PC-9 (cell line): Measurements from ENCODE around the gene PAIP2. TPM values are rescaled to one million over a fixed set of nuclear protein-coding genes. Genes with fewer than 3 reads are reported as not detected.

ENCODE experiments used
- BruUV-seq: library from RNA; stranded (reverse); fragments of 400-500 nt; replicated peaks from 2 replicates; lab custom pipeline; 2021; lab: Mats Ljungman, UMichigan
- CTCF ChIA-PET: fragments of 300-600 bp; sonication (Branson Sonifier 250); formaldehyde crosslinking; loops from one replicate; lab custom pipeline; 2022; ENCODE audit warnings: antibody characterized with exemption; lab: Charles Lee
- POLR2A ChIA-PET: fragments of 300-600 bp; sonication (Branson Sonifier 250); formaldehyde crosslinking; loops from one replicate; lab custom pipeline; 2022; ENCODE audit warnings: antibody characterized with exemption; ENCODE audit not compliant: unreplicated experiment; lab: Charles Lee
- DNase-seq, 2 experiments: peaks; one replicate each; pipeline versions ENCODE4 v3.0.0 to v3.0.0-alpha.2; 2015 to 2022; ENCODE audit warnings: mixed read lengths in 1 of 2
- H2AFZ ChIP-seq: fragments of 200-600 bp; sonication (generic); 2 replicates; pipeline ENCODE4 v1.8.1; 2017; ENCODE audit warnings: antibody characterized with exemption
- H3F3A ChIP-seq: fragments of 200-600 bp; sonication (generic); 2 replicates; pipeline ENCODE4 v1.8.1; 2017; ENCODE audit warnings: antibody characterized with exemption, mild to moderate bottlenecking, low read depth; ENCODE audit not compliant: insufficient read depth
- H3K27ac ChIP-seq: fragments of 200-600 bp; sonication (generic); 2 replicates; pipeline ENCODE4 v1.6.1; 2016; ENCODE audit warnings: mixed run types
- H3K27me3 ChIP-seq: fragments of 200-600 bp; sonication (generic); 2 replicates; pipeline ENCODE4 v1.6.1; 2016; ENCODE audit warnings: low read depth, mixed run types; ENCODE audit not compliant: insufficient read depth
- H3K36me3 ChIP-seq: fragments of 200-600 bp; sonication (generic); 2 replicates; pipeline ENCODE4 v1.6.1; 2016; ENCODE audit warnings: low read depth, mixed run types
- H3K4me1 ChIP-seq: fragments of 200-600 bp; sonication (generic); replicated peaks from 2 replicates; pipeline ENCODE4 v1.6.1; 2016; ENCODE audit warnings: mixed run types; ENCODE audit not compliant: insufficient read depth
- H3K4me2 ChIP-seq: fragments of 200-600 bp; sonication (generic); 2 replicates; pipeline ENCODE4 v1.6.1; 2017; ENCODE audit warnings: mixed run types
- H3K4me3 ChIP-seq: fragments of 200-600 bp; sonication (generic); 2 replicates; pipeline ENCODE4 v1.6.1; 2016; ENCODE audit warnings: mixed run types
- H3K79me2 ChIP-seq: fragments of 200-600 bp; sonication (generic); 2 replicates; pipeline ENCODE4 v1.6.1; 2017; ENCODE audit warnings: low read depth, mixed run types
- H3K9me2 ChIP-seq: fragments of 200-600 bp; sonication (generic); 2 replicates; pipeline ENCODE4 v1.8.1; 2017; ENCODE audit warnings: mild to moderate bottlenecking; ENCODE audit not compliant: insufficient read depth
- H3K9me3 ChIP-seq: fragments of 200-600 bp; sonication (generic); 2 replicates; pipeline ENCODE4 v1.8.1; 2016; ENCODE audit warnings: low read depth; ENCODE audit not compliant: insufficient read depth
- H4K20me1 ChIP-seq: fragments of 200-600 bp; sonication (generic); 2 replicates; pipeline ENCODE4 v1.8.1; 2017; ENCODE audit not compliant: insufficient read depth
- CTCF ChIP-seq: fragments of 200-600 bp; sonication (generic); conservative IDR thresholded peaks from 2 replicates; pipeline ENCODE4 v1.6.1; 2017; ENCODE audit warnings: mixed run types, antibody characterized with exemption, mild to moderate bottlenecking, moderate library complexity
- EZH2 ChIP-seq: fragments of 200-600 bp; sonication (generic); IDR thresholded peaks from 2 replicates; pipeline ENCODE4 v1.8.0; 2017; ENCODE audit warnings: antibody characterized with exemption, low read depth
- intact Hi-C: fragments of 100-400 bp; cut with micrococcal nuclease; formaldehyde crosslinking; loops from one replicate; pipeline ENCODE4 v1.10.0; 2022; ENCODE audit not compliant: unreplicated experiment
- total RNA-seq: library from RNA; stranded (reverse); gene quantifications from 2 replicates; pipeline ENCODE4 v1.2.3, GENCODE V29; 2021

Gene PAIP2
- total RNA-seq, 1 experiment from 2014 or later = 90.5 TPM

DNA sequence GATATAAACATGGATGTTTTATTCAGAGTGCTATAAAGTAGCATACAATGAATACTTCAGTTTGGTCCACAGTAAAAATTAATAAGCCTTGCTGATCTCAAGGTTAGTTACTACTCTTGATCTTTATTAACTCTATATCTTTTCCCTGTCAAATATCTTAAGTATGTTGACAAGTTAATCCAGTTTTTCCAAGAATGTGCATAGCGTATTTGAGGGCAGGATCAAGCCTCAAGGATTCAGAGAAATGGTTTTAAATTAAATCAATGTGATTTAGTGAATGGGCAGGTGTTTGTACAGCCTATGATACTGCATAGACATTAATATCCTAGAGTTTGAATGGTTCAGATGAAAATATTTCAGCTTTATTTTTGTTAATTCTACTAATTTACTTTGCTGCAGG lies 27.4 kb upstream of the PAIP2 start:
- Histone ChIP-seq H3K9me2 (no peaks in the 10 kb centered on the region), H4K20me1 (peaks cover 98% of the 10 kb centered on the region), H3K27ac (no peak overlapping the region), H3K4me2 (no peak overlapping the region), H3K4me3 (no peak overlapping the region), H3K79me2 (peaks cover 92% of the 10 kb centered on the region), H3K27me3 (no peaks in the 10 kb centered on the region), H3K4me1 (peaks cover 22% of the 10 kb centered on the region), H3K36me3 (peaks cover 54% of the 10 kb centered on the region), H3F3A (peaks cover 70% of the 10 kb centered on the region), H2AFZ (no peak overlapping the region), H3K9me3 (no peaks in the 10 kb centered on the region)
- no TSS peak for BruUV-seq
- DNase-seq = no peak
- intact Hi-C loops = no loop called here
- ChIA-PET CTCF (no interaction called here), POLR2A (interaction anchor here (0.6 kb wide), 1 partner anchor 9 kb away, joined by 7 read pairs; no protein-coding TSS in a partner anchor)
- TF ChIP-seq CTCF (no peak), EZH2 (no peak)

DNA sequence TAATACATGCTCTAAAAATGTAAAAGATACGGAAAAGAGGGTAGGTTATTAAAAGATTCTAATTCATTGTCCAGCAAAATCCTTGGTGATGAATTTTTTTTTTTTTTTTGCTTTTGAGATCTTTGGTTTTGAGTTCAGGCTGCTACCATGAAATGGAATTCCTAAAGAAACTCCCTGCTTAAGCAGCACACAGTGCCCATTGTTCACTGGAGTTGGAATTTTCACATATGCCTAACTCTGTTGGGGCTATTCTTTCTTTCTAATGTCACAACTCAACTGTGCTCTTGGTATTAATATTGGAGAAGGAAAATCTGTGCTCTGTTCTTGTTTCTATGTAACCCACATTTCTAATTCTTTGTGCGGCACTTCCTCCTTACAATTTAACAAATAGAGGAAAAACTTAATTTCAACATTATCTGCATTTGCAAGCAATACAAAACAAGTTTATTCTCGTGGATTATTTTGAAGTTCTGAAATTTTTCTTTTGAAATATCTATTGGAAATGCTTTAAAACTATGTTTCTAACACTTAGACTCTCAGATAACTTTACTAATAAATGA lies 26.5 kb upstream of the PAIP2 start:
- no peak for TF ChIP-seq CTCF
- TF ChIP-seq EZH2 = no peak
- no peaks in the 10 kb centered on the region for H3K27me3 ChIP-seq
- BruUV-seq = no TSS peak
- H3F3A ChIP-seq = peaks cover 68% of the 10 kb centered on the region
- intact Hi-C loops = no loop called here
- no peaks in the 10 kb centered on the region for H3K9me3 ChIP-seq
- no peak for DNase-seq
- ChIA-PET POLR2A (no interaction called here), CTCF (no interaction called here)
- H2AFZ ChIP-seq = no peak overlapping the region
- H3K4me1 ChIP-seq = peaks cover 13% of the 10 kb centered on the region
- H3K36me3 ChIP-seq = peaks cover 58% of the 10 kb centered on the region
- H3K4me3 ChIP-seq = no peak overlapping the region
- H3K79me2 ChIP-seq = peaks cover 89% of the 10 kb centered on the region
- peaks cover 94% of the 10 kb centered on the region for H4K20me1 ChIP-seq
- H3K27ac ChIP-seq = no peak overlapping the region
- H3K9me2 ChIP-seq = no peaks in the 10 kb centered on the region
- no peak overlapping the region for H3K4me2 ChIP-seq

DNA sequence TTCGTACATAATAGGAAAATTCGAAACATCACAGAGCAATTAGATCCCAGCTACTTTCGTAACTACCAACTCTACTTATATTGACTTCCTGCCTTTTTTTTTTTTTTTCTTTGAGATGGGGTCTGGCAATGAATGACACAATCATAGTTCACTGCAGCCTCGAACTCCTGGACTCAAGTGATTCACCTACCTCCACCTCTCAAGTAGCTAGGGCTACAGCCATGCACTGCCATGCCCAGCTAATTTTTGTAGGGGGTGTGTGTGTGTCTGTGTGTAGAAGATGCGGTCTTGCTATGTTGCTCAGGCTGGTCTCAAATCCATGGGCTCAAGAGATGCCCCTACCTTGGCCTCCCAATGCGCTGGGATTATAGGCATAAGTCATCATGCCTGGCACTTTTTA lies 5.8 kb upstream of the PAIP2 start:
- Histone ChIP-seq H3K4me3 (no peak overlapping the region), H2AFZ (no peak overlapping the region), H3K4me1 (no peaks in the 10 kb centered on the region), H3K27ac (no peak overlapping the region), H3F3A (peaks cover 63% of the 10 kb centered on the region), H3K36me3 (peaks cover 7% of the 10 kb centered on the region; the same call in 1 of the 2 replicates), H3K4me2 (no peak overlapping the region), H3K79me2 (no peaks in the 10 kb centered on the region), H3K9me2 (no peaks in the 10 kb centered on the region), H3K27me3 (no peaks in the 10 kb centered on the region), H3K9me3 (no peaks in the 10 kb centered on the region), H4K20me1 (peaks cover 23% of the 10 kb centered on the region)
- ChIA-PET POLR2A (no interaction called here), CTCF (no interaction called here)
- DNase-seq = no peak
- TF ChIP-seq EZH2 (no peak), CTCF (no peak)
- intact Hi-C loops = no loop called here
- no TSS peak for BruUV-seq
